Hepatic stellate cell (primary cell): ENCODE data around the gene PVALB.
"Not testable (repeated sequence)": the region's sequence is repeated elsewhere in the genome, so short reads cannot be mapped to it uniquely, and the experiment has no call there.

Experiments
- DNase-seq: peaks from one replicate; pipeline ENCODE4 v3.0.0; 2011; ENCODE audit warnings: low spot score

Gene PVALB

DNA sequence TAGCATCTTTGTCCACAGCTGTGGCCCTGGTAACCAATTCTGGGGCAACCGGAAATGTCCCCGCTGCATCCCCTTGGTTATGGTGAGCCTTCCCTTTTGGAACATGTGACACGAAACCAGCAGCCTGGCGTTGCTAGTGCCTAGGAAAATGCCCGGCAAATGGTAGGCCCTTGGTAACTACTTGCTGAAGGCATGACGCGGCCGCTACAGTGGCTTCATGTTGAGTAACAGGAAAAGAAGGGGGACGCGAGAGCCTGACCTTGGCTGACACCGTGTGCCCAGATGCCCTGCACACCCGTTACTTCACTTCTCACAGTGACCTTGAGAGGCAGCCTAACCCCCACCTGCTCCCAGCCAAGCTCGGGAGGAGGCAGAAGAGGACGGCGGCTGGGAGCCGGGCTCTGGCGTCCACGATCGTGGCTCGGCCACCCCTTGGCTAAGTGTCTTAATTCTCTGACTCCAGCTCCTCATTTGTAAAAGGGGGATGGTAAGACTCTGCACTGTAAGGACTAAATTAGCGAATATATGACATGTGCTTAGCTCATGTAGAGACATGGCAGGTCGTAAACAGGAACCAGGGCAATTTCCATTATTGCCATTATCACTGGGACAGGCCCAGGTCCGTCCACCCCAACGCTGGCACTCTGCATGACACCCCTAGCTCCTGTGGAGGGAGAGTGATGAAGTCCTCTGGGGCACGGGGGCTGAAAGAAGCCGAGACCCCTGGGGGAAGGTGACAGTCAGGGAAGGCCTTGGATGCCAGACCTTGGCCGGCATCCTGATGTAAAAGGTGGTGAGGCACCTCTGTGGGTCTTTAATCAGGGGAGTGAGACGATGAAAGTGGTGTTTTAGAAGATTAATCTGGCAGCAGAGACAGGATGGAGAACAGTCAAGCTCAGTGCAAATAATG is 59.8 kb downstream of the PVALB start:
- DNase-seq: no peak

DNA sequence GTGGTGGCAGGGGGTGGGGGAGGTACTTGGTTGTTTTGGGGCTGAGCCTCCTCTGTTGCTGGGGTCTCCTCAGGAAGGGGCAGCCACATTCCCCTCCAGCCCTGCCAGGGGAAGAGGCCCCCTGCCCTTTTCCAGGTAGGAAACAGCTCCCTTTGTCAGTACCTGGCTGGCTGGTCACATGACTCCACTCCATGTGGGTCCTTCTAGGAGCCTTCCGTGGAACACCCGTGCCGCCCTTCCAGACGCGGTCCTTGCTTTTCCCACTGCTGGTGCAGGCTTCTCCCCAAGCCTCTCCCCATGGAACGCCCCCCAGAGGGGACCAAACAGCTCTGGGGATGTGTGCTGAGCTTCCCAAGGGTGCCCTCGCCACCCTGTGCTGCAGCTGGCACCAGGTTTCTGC is 60.8 kb downstream of the PVALB start:
- DNase-seq: no peak

GRCh38 chr22:36755316-36755715 is 61.5 kb downstream of the PVALB start:
- no peak for DNase-seq

DNA sequence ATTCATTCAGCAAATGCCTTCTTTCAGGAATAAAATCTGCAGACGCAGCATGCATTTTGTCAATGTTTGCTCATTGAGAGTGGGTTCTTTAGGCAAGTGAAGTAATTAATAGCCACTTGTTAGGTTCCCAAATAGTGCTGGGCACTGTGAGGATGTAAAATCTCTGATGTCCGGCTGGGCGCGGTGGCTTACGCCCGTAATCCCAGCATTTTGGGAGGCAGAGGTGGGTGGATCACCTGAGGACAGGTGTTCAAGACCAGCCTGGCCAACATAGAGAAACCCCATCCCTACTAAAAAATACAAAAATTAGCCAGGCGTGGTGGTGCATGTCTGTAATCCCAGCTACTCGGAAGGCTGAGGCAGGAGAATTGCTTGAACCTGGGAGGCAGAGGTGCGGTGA is 62.0 kb downstream of the PVALB start:
- DNase-seq: not testable (repeated sequence)

- DNase-seq: no peak
These were observed 62.9 kb downstream of the PVALB start for GRCh38 chr22:36753916-36754315.

DNA sequence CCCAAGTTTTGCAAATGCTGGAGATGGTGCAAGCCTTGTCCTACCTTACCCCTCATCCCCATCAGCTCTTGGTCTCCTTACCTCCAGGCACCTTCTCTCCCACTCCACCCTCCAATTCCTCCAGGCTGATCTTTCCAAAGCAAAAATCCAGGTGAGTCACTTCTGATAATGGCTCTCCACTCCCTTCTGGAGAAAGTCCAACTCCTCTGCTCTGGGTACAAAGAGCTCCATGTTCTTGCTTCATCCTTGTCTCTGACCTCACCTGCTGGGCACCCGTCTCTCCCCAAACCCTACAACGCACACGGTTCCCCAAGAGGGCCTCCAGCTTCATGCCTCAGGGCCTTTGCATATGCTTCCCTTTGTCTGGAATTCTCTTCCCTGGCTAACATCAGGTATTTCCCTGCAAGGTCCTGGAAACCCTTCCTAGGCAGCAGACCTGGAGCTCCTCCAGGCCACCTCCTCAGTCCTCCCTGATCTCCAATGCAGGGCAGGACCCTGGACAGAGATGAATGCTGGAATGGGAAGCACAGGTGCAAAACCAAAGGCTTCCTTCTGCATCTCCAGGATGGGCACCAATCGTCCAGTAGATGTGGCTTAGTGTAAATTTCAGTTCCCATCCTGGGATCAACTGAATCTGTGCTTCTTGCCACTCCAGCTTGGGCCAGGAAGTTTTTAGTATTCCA is 63.6 kb downstream of the PVALB start:
- DNase-seq: no peak
